Measurements from ENCODE around the gene SPTBN4.
"Not testable (repeated sequence)": the region's sequence is repeated elsewhere in the genome, so short reads cannot be mapped to it uniquely, and the experiment has no call there.

The SPTBN4 gene

GRCh38 chr19:40589591-40590429, 123.0 kb downstream of the SPTBN4 start:
- DNase-seq: no peak

- DNase-seq: no peak
Measured at GRCh38 chr19:40590464-40591265, 123.9 kb downstream of the SPTBN4 start.

- not testable (repeated sequence) for DNase-seq
Measured at GRCh38 chr19:40591724-40592123, 124.9 kb downstream of the SPTBN4 start.

- no peak for DNase-seq
Measured at GRCh38 chr19:40592170-40592569, 125.4 kb downstream of the SPTBN4 start.

- no peak for DNase-seq
Measured at GRCh38 chr19:40594255-40594654, 127.5 kb downstream of the SPTBN4 start.

- DNase-seq: no peak
Measured at GRCh38 chr19:40594657-40595091, 127.9 kb downstream of the SPTBN4 start.

GRCh38 chr19:40596608-40597328, 130.0 kb downstream of the SPTBN4 start:
- DNase-seq: no peak

GRCh38 chr19:40597329-40597838, 130.6 kb downstream of the SPTBN4 start:
- no peak for DNase-seq

- peak; percentile 72 to 84 for DNase-seq
Measured at GRCh38 chr19:40598121-40598917, 131.5 kb downstream of the SPTBN4 start.

GRCh38 chr19:40598918-40599307, 132.1 kb downstream of the SPTBN4 start:
- no peak for DNase-seq

GRCh38 chr19:40599331-40599901, 132.6 kb downstream of the SPTBN4 start:
- DNase-seq: no peak

- DNase-seq: no peak
Measured at GRCh38 chr19:40599902-40600569, 133.2 kb downstream of the SPTBN4 start.

- DNase-seq: no peak
Measured at GRCh38 chr19:40600570-40601133, 133.9 kb downstream of the SPTBN4 start.

GRCh38 chr19:40601134-40601974, 134.6 kb downstream of the SPTBN4 start, which contains the start of gene LTBP4:
Gene LTBP4, plus strand, starts transcription at chr19:40601369. Its CDS starts 19 bp downstream, at chr19:40601388.
- no peak for DNase-seq

- DNase-seq: no peak
Measured at GRCh38 chr19:40603071-40603388, 136.2 kb downstream of the SPTBN4 start.

- DNase-seq: peak; percentile 97 to 98
Measured at GRCh38 chr19:40603389-40604170, 136.8 kb downstream of the SPTBN4 start.

- no peak for DNase-seq
Measured at GRCh38 chr19:40604171-40604646, 137.4 kb downstream of the SPTBN4 start.

GRCh38 chr19:40604647-40605215, 137.9 kb downstream of the SPTBN4 start:
- no peak for DNase-seq
